ENCODE data around the gene TSHZ2. TPM values are rescaled to one million over a fixed set of nuclear protein-coding genes. Genes with fewer than 3 reads are reported as not detected.

TSHZ2 gene
- total and polyA plus RNA-seq, 9 of the 15 experiments (the other 6 are each of a cell fraction or from before 2014, with no cell fraction given): 0.03 to 0.20 (median 0.05) TPM; not detected in 4

- Histone ChIP-seq H3K9ac (ENCODE audit: insufficient read depth in 1 of 2, low read depth in 2 of 2, low read length in 2 of 2) (no peak overlapping the region), H3K27me3 (ENCODE audit: control insufficient read depth in 2 of 2, insufficient read depth in 2 of 2, low read length in 2 of 2) (peaks cover 15 to 23% of the 10 kb centered on the region in 2 experiments), H3K4me1 (replicated peaks in 1 of 2; ENCODE audit: control insufficient read depth in 2 of 2, insufficient read depth in 2 of 2, low read length in 2 of 2) (no peaks in the 10 kb centered on the region), H3K79me2 (ENCODE audit: control insufficient read depth, insufficient read depth, low read length) (no peaks in the 10 kb centered on the region), H2AFZ (ENCODE audit: low read depth, low read length) (no peak overlapping the region), H3K9me1 (ENCODE audit: control insufficient read depth, insufficient read depth, low read length) (no peaks in the 10 kb centered on the region), H3K4me2 (ENCODE audit: insufficient read depth, low read length) (no peak overlapping the region), H4K20me1 (replicated peaks; ENCODE audit: control insufficient read depth, insufficient read depth, low read length) (no peaks in the 10 kb centered on the region), H3K27ac (ENCODE audit: extremely low read depth, low read depth, low read length) (no peak overlapping the region), H3K36me3 (ENCODE audit: control insufficient read depth, insufficient read depth, low read length) (no peaks in the 10 kb centered on the region), H3K4me3 (no peak overlapping the region), H3K9me3 (replicated peaks; ENCODE audit: control insufficient read depth, insufficient read depth, low read depth, low read length) (no peaks in the 10 kb centered on the region; the same call in 1 of the 2 replicates)
- ChIA-PET CTCF (ENCODE audit: low intra/inter-chr PET ratio) (no interaction called here), POLR2A (interaction anchor here (0.6 kb wide), 1 partner anchor 53 kb away, joined by 3 read pairs; no protein-coding TSS in a partner anchor)
- TF ChIP-seq MEF2D (tag; conservative IDR thresholded peaks at IDR 0.05; ENCODE audit: low read depth) (no peak), CBFB (CRISPR knock-in tag; IDR thresholded peaks at IDR 0.05) (0 out of 2 replicates have a peak, but pooled peaks have one; percentile 26)
- no peak for DNase-seq (ENCODE audit: extremely low read depth in 1 of 4, low spot score in 3 of 4)
- intact Hi-C loops (cut with micrococcal nuclease): no loop called here
- in situ Hi-C loops (cut with MboI): no loop called here
- FAIRE-seq: no peak
- ATAC-seq: peak; percentile 75
- BruUV-seq (replicated peaks): no TSS peak
- 0% methylated on average over 9 of the region's 9 CpGs for WGBS (ENCODE audit: insufficient coverage, low coverage, missing lambda C conversion rate)
Observed at GRCh38 chr20:53399592-53400335, 427.6 kb downstream of the TSHZ2 start.

GRCh38 chr20:53402233-53403005 lies 430.3 kb downstream of the TSHZ2 start:
- Histone ChIP-seq H4K20me1 (replicated peaks; ENCODE audit: control insufficient read depth, insufficient read depth, low read length) (0 out of 2 replicates have a peak, but pooled peaks cover 3% of the 10 kb centered on the region), H3K9ac (ENCODE audit: insufficient read depth in 1 of 2, low read depth in 2 of 2, low read length in 2 of 2) (no peak overlapping the region), H3K4me2 (ENCODE audit: insufficient read depth, low read length) (no peak overlapping the region), H3K79me2 (ENCODE audit: control insufficient read depth, insufficient read depth, low read length) (no peaks in the 10 kb centered on the region), H3K9me3 (replicated peaks; ENCODE audit: control insufficient read depth, insufficient read depth, low read depth, low read length) (no peaks in the 10 kb centered on the region; the same call in 1 of the 2 replicates), H3K36me3 (ENCODE audit: control insufficient read depth, insufficient read depth, low read length) (no peaks in the 10 kb centered on the region), H3K4me1 (replicated peaks in 1 of 2; ENCODE audit: control insufficient read depth in 2 of 2, insufficient read depth in 2 of 2, low read length in 2 of 2) (no peaks in the 10 kb centered on the region), H3K9me1 (ENCODE audit: control insufficient read depth, insufficient read depth, low read length) (no peaks in the 10 kb centered on the region), H3K27ac (ENCODE audit: extremely low read depth, low read depth, low read length) (no peak overlapping the region), H3K27me3 (ENCODE audit: control insufficient read depth in 2 of 2, insufficient read depth in 2 of 2, low read length in 2 of 2) (peaks cover 15 to 23% of the 10 kb centered on the region in 2 experiments), H3K4me3 (no peak overlapping the region), H2AFZ (ENCODE audit: low read depth, low read length) (no peak overlapping the region)
- intact Hi-C loops (cut with micrococcal nuclease): no loop called here
- DNase-seq (ENCODE audit: extremely low read depth in 1 of 4, low spot score in 3 of 4): no peak
- CTCF ChIA-PET (ENCODE audit: low intra/inter-chr PET ratio): no interaction called here
- ATAC-seq: no peak
- BruUV-seq (replicated peaks): no TSS peak
- no peak for FAIRE-seq
- 2% methylated on average over 4 of the region's 4 CpGs for WGBS (ENCODE audit: insufficient coverage, low coverage, missing lambda C conversion rate)
- POLR2A ChIA-PET: no interaction called here
- in situ Hi-C loops (cut with MboI): no loop called here
- TF ChIP-seq GTF2F1 (IDR thresholded peaks at IDR 0.05; ENCODE audit: low read depth, low read length) (no peak), TEAD4 (IDR thresholded peaks at IDR 0.05; ENCODE audit: low read length) (no peak), TEAD4 (CRISPR knock-in tag; IDR thresholded peaks at IDR 0.05; ENCODE audit: borderline replicate concordance) (no peak), SAP30 (IDR thresholded peaks at IDR 0.05; ENCODE audit: borderline replicate concordance, insufficient read depth, low read depth, low read length, poor library complexity, severe bottlenecking) (no peak), NFIC (IDR thresholded peaks at IDR 0.05) (no peak), E2F8 (IDR thresholded peaks at IDR 0.05; ENCODE audit: low read depth, partially characterized antibody) (no peak), TARDBP (IDR thresholded peaks at IDR 0.05) (no peak), GABPA (tag; conservative IDR thresholded peaks at IDR 0.05; ENCODE audit: low read depth) (no peak), MAFK (IDR thresholded peaks at IDR 0.05; ENCODE audit: low read length) (no peak)
